Upper lobe of left lung (tissue), 4 donors: Measurements from ENCODE around the gene AP1B1.

Source experiments
- POLR2A ChIP-seq, 4 donors: fragments of 450-650 bp; IDR thresholded peaks; one replicate each; pipeline ENCODE4 v1.5.1; 2016 to 2017; ENCODE audit warnings: antibody characterized with exemption in 4 of 4, mild to moderate bottlenecking in 2 of 4
- POLR2AphosphoS5 ChIP-seq, 2 donors: sonication (generic); formaldehyde crosslinking; IDR thresholded peaks; one replicate each; pipeline ENCODE4 v1.5.1; 2017; ENCODE audit warnings: antibody characterized with exemption in 2 of 2
- TF ChIP-seq, protein P1 (sequence below), 6 experiments: fragments of 450-650 bp in 4 of 6; fragments of 200-600 bp in 2 of 6; sonication (generic) in 2 of 6; IDR thresholded peaks; one replicate each; pipeline ENCODE4 v1.5.1; 2016 to 2019; ENCODE audit warnings: antibody characterized with exemption in 6 of 6

DNA sequence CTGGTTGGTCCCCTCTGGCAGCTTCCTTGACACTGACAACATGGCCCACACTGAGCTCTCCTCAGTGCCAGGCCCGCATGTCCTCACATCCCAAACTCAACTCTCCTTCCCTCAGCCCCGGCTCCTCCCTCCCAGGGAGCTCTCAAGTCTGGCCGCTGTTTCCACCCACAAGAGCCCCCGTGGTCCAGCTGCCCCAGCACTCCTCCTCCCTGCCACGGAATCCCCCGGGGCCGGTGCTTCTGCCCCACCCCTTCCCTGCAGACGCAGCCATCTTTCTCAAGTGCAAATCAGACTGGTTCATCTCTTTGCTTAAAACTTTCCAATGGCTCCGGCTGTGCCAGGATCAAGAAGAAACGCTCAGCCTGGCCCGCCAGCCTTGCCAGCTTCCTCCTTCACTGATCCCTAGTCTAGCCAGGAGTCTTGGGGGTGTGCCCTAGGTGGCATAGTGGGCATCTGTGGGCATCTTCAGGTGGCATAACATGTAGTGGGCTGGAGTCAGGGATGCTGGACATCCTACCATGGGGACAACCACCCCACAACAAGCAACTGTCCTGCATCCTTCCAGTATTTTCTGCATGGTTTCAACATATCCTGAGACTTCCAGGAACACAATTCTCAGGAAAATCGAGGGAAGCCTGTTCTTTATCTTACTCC, 50.6 kb downstream of the AP1B1 start:
- TF ChIP-seq, protein P1, sequence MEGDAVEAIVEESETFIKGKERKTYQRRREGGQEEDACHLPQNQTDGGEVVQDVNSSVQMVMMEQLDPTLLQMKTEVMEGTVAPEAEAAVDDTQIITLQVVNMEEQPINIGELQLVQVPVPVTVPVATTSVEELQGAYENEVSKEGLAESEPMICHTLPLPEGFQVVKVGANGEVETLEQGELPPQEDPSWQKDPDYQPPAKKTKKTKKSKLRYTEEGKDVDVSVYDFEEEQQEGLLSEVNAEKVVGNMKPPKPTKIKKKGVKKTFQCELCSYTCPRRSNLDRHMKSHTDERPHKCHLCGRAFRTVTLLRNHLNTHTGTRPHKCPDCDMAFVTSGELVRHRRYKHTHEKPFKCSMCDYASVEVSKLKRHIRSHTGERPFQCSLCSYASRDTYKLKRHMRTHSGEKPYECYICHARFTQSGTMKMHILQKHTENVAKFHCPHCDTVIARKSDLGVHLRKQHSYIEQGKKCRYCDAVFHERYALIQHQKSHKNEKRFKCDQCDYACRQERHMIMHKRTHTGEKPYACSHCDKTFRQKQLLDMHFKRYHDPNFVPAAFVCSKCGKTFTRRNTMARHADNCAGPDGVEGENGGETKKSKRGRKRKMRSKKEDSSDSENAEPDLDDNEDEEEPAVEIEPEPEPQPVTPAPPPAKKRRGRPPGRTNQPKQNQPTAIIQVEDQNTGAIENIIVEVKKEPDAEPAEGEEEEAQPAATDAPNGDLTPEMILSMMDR (IDR thresholded peaks at IDR 0.05): no peak
- TF ChIP-seq POLR2AphosphoS5 (IDR thresholded peaks at IDR 0.05): no peak
- TF ChIP-seq POLR2A (IDR thresholded peaks at IDR 0.05): no peak
